Measurements from ENCODE around the gene LHX6. TPM values are rescaled to one million over a fixed set of nuclear protein-coding genes. Genes with fewer than 3 reads are reported as not detected.

LHX6 gene
- under 0.01 TPM in 2 replicates for total RNA-seq

DNA sequence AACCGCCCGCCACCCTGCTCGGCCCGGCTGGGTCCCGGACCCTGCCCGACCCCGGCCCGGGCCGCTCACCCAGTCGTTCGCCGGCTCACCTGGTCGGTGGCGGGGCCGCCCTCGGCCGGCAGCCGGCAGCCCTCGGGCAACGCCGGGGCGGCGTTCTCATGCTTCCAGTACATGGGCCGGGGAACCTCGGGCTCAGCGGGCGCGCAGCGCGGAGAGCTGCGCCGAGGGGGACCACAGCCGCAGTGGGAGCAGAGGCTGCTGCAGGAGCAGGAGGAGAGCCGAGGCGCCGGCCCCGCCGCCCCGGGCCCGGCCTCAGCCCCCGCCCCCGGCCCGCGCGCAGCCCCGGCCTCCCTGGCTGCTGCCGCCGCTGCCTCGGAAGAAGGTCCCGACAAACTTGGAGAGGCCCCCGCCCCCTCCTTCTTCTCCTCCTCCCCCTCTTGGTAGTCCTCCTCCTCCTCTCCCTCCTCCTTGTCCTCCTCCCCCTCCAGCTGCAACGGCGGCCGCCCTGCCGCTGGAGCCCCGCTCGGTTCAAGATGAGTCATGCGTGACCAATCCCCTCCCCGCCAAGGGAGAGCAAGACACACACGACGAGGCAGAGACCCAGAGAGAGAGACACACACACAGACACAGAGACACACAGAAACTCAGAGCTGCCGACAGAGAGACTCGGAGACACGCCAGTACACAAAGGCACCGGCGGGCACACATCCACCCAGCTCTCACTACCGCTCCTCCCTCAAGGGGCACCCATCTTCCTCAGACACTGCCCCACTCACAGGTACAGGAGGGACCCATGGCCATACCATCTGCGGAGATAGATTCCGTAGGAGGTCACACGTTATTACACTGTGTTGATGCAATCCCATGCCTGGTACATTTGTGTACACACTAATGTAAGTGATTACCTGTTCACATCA lies at the start of gene LHX6:
LHX6 (minus strand) TSS at position 390 of the 917 bp plus-strand sequence; CDS start at position 173, 217 bp downstream.

GRCh38 chr9:122264360-122265148 lies 35.8 kb upstream of the LHX6 start, which contains the start of the genes MRRF and RBM18:
MRRF (plus strand) TSS chr9:122264882; CDS start chr9:122270892, 6,010 bp downstream.
RBM18 (minus strand) TSS chr9:122264840; CDS start chr9:122261492, 3,348 bp downstream.

DNA sequence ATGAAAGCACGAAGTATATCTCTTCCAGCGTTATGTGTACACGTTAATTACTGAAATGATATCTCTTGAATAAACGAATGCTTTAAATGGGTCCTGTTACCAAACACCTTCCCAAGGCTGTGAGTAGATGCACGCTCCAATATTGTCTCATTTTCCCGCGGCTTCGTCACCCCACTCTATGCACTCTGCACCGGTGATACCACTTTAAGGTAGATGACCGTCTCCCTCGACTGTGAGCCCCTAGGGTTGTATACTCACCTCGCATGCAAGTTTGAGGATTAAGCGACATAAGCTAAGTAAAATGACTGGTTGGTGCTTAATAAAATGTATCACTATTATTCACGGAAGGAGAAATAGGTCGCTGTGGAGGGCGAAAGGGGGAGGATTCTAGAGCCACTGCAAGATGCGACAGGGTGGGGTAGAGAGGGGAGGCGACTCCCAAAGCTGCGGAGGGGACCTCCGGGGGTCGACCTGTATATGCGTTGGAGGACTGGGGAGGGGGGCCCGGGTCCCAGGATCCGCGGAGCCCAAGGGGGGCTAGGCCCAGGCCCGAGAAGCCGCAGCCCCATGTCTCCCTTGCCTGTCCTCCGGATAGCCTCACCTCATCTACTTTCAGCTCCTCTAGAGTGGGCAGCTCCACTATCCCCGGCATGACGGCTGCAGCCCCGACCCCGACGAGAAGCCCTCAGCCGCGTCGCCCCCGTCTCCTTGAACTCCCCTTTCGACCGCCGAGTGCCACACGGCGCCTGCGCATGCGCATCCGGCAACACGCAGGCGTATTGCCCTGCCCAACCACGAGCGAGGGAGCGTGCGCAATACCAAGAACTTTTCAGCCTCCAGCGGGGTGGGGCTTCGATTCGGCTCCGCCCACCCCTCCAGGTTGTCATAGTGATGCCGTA lies 69.5 kb downstream of the LHX6 start, which contains the start of the genes MORN5 and NDUFA8:
MORN5 (plus strand) TSS at position 883 of the 899 bp plus-strand sequence. CDS start 65 bp downstream, outside the sequence.
NDUFA8 (minus strand) TSS at position 754 of the 899 bp plus-strand sequence; CDS start at position 652, 102 bp downstream.

Other genes with a start within 250 kb of the LHX6 start
- 3.4 and 5.2 TPM in 2 replicates for gene TTLL11, start 135.6 kb downstream of the LHX6 start, total RNA-seq
- gene NDUFA8, start 69.2 kb downstream of the LHX6 start, total RNA-seq = 23.7 and 68.6 TPM in 2 replicates
- gene MORN5, start 69.0 kb downstream of the LHX6 start, total RNA-seq = not detected in 2 replicates
- 9.0 and 9.8 TPM in 2 replicates for gene RBM18, start 35.9 kb upstream of the LHX6 start, total RNA-seq
- gene MRRF, start 35.9 kb upstream of the LHX6 start, total RNA-seq = 33.3 and 34.3 TPM in 2 replicates
- 47.2 and 71.3 TPM in 2 replicates for gene PTGS1, start 142.1 kb upstream of the LHX6 start, total RNA-seq
- not detected in 2 replicates for gene OR1J1, start 249.0 kb upstream of the LHX6 start, total RNA-seq

Data from regular cardiac myocyte (primary cell).